Breast epithelium (tissue), 4 donors: ENCODE measurements around the gene TGFBR3. TPM values are rescaled to one million over a fixed set of nuclear protein-coding genes. Genes with fewer than 3 reads are reported as not detected.
A peak's percentile ranks its signal among the peaks of the same experiment; 100 is the strongest.

Source experiments
- DNase-seq, 2 donors: peaks; one replicate each; pipeline ENCODE4 v3.0.0-alpha.2; 2019; ENCODE audit warnings: low spot score in 2 of 2
- H3K27ac ChIP-seq, 2 donors: fragments of 200-600 bp; sonication (generic) in 1 of 2; one replicate each; pipeline ENCODE4 v1.5.1; 2016 to 2019; ENCODE audit warnings: mild to moderate bottlenecking in 1 of 2
- H3K27me3 ChIP-seq, 2 donors: fragments of 200-600 bp; sonication (generic) in 1 of 2; one replicate each; pipeline versions ENCODE4 v1.5.1 to v1.6.0; 2017 to 2019; ENCODE audit warnings: control low read depth in 1 of 2, mild to moderate bottlenecking in 1 of 2
- H3K36me3 ChIP-seq: fragments of 200-600 bp; one replicate; pipeline ENCODE4 v1.5.1; 2019
- H3K4me1 ChIP-seq, 2 donors: fragments of 200-600 bp; sonication (generic); one replicate each; pipeline ENCODE4 v1.5.1; 2016 to 2019; ENCODE audit warnings: control low read depth in 1 of 2
- H3K4me3 ChIP-seq, 3 donors: fragments of 200-600 bp; sonication (generic); 1 replicate in 2 of 3; 2 replicates in 1 of 3; pipeline ENCODE4 v1.5.1; 2016 to 2019; ENCODE audit warnings: mild to moderate bottlenecking in 3 of 3, moderate library complexity in 2 of 3
- H3K9me3 ChIP-seq, 2 donors: fragments of 200-600 bp; sonication (generic) in 1 of 2; one replicate each; pipeline ENCODE4 v1.5.1; 2016 to 2019; ENCODE audit warnings: control low read depth in 1 of 2
- CTCF ChIP-seq, 3 donors: fragments of 450-650 bp; IDR thresholded peaks; one replicate each; pipeline ENCODE4 v1.5.1; 2016 to 2017; ENCODE audit warnings: antibody characterized with exemption in 3 of 3, mild to moderate bottlenecking in 3 of 3, moderate library complexity in 3 of 3
- POLR2A ChIP-seq: fragments of 450-650 bp; IDR thresholded peaks from one replicate; pipeline ENCODE4 v1.6.1; 2016; ENCODE audit warnings: antibody characterized with exemption, mild to moderate bottlenecking, moderate library complexity
- POLR2AphosphoS5 ChIP-seq, 3 donors: sonication (generic); formaldehyde crosslinking; IDR thresholded peaks; one replicate each; pipeline ENCODE4 v1.6.1; 2017; ENCODE audit warnings: antibody characterized with exemption in 3 of 3
- intact Hi-C: fragments of 100-400 bp; cut with DNase I; formaldehyde crosslinking; loops from one replicate; pipeline ENCODE4 v1.15.1; 2023; ENCODE audit warnings: low total_unique reads
- total RNA-seq, 3 donors: library from RNA; depleted of rRNA; stranded (reverse); fragments of >200 nt; gene quantifications; one replicate each; pipeline ENCODE4 v1.1.0, GENCODE V29; 2016

Gene TGFBR3
- total RNA-seq, 3 donors from 2014 or later, result 127 to 287 (median 167) TPM

- peak overlapping the region in 1 of 3 donors; percentile 13 for H3K4me3 ChIP-seq
- no peaks in the 10 kb centered on the region for H3K27me3 ChIP-seq
- no peaks in the 10 kb centered on the region for H3K9me3 ChIP-seq
- peak in 1 of 2 donors; percentile 54 for DNase-seq
- TF ChIP-seq POLR2AphosphoS5 (IDR thresholded peaks at IDR 0.05) (peak in 2 of 3 donors; percentile 65 to 75), CTCF (IDR thresholded peaks at IDR 0.05) (no peak)
- intact Hi-C loops, result no loop called here
- peak overlapping the region; percentile 63 to 68 for H3K27ac ChIP-seq
- H3K4me1 ChIP-seq, result peaks cover 0 to 32% of the 10 kb centered on the region in 2 donors
- no peaks in the 10 kb centered on the region for H3K36me3 ChIP-seq
These were observed 140.9 kb downstream of the TGFBR3 start for GRCh38 chr1:91744953-91745639.

- H3K27me3 ChIP-seq, result no peaks in the 10 kb centered on the region
- H3K27ac ChIP-seq, result peak overlapping the region; percentile 79 to 83
- H3K9me3 ChIP-seq, result no peaks in the 10 kb centered on the region
- no peak overlapping the region for H3K4me3 ChIP-seq
- TF ChIP-seq POLR2AphosphoS5 (IDR thresholded peaks at IDR 0.05) (peak in 2 of 3 donors; percentile 20 to 57), POLR2A (no peak), CTCF (IDR thresholded peaks at IDR 0.05) (peak in 1 of 3 donors; percentile 36)
- DNase-seq, result peak in 1 of 2 donors; percentile 51
- H3K36me3 ChIP-seq, result no peaks in the 10 kb centered on the region
- intact Hi-C loops, result no loop called here
- H3K4me1 ChIP-seq, result peaks cover 0 to 20% of the 10 kb centered on the region in 2 donors
These were observed 143.1 kb downstream of the TGFBR3 start for GRCh38 chr1:91742848-91743292.

GRCh38 chr1:91741906-91742305, 144.0 kb downstream of the TGFBR3 start:
- Histone ChIP-seq H3K9me3 (no peaks in the 10 kb centered on the region), H3K36me3 (no peaks in the 10 kb centered on the region), H3K27me3 (no peaks in the 10 kb centered on the region), H3K4me3 (no peak overlapping the region), H3K4me1 (peaks cover 0 to 26% of the 10 kb centered on the region in 2 donors), H3K27ac (peak overlapping the region; percentile 79 to 83)
- no peak for DNase-seq
- intact Hi-C loops, result no loop called here
- TF ChIP-seq CTCF (IDR thresholded peaks at IDR 0.05) (no peak), POLR2AphosphoS5 (IDR thresholded peaks at IDR 0.05) (no peak), POLR2A (no peak)

GRCh38 chr1:91741301-91741700, 144.7 kb downstream of the TGFBR3 start:
- H3K36me3 ChIP-seq, result no peaks in the 10 kb centered on the region
- H3K4me1 ChIP-seq, result peaks cover 0 to 26% of the 10 kb centered on the region in 2 donors
- peak overlapping the region; percentile 79 to 83 for H3K27ac ChIP-seq
- H3K27me3 ChIP-seq, result no peaks in the 10 kb centered on the region
- no peak overlapping the region for H3K4me3 ChIP-seq
- TF ChIP-seq CTCF (IDR thresholded peaks at IDR 0.05) (no peak), POLR2AphosphoS5 (IDR thresholded peaks at IDR 0.05) (no peak), POLR2A (no peak)
- intact Hi-C loops, result no loop called here
- H3K9me3 ChIP-seq, result no peaks in the 10 kb centered on the region
- DNase-seq, result no peak

DNA sequence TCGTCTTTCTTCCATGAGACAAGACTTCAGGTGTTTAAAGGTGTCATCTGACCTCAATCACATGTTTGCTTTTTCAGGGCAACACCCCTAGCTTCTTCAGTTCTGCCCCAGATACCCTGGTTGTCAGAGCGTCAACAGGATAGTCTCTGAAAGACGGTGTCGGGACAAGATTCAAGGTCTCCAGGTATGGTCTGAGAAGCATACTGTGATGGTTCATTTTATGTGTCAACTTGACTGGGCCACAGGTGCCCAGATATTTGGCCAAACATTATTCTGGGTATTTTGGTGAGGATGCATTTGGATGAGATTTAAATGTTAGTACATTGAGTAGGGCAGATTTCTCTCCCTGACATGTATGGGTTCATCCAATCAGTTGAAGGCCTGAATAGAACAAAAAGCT, 148.3 kb downstream of the TGFBR3 start:
- no peak for DNase-seq
- Histone ChIP-seq H3K4me1 (peaks cover 0 to 18% of the 10 kb centered on the region in 2 donors), H3K27me3 (no peaks in the 10 kb centered on the region), H3K36me3 (no peaks in the 10 kb centered on the region), H3K9me3 (no peaks in the 10 kb centered on the region), H3K4me3 (no peak overlapping the region), H3K27ac (peak overlapping the region; percentile 86 to 88)
- intact Hi-C loops, result no loop called here
- TF ChIP-seq POLR2AphosphoS5 (IDR thresholded peaks at IDR 0.05) (no peak), CTCF (IDR thresholded peaks at IDR 0.05) (no peak), POLR2A (no peak)
